HG03045 (cell line): ENCODE measurements around the gene NPVF.

ENCODE experiments used
- ATAC-seq: cut with Tn5 transposase; IDR thresholded peaks from one replicate; pipeline ENCODE4 v1.9.1; 2021; ENCODE audit warnings: mild to moderate bottlenecking, moderate library complexity; ENCODE audit not compliant: unreplicated experiment

NPVF gene

GRCh38 chr7:25235471-25235870 lies 7.2 kb upstream of the NPVF start:
- ATAC-seq, result no peak

DNA sequence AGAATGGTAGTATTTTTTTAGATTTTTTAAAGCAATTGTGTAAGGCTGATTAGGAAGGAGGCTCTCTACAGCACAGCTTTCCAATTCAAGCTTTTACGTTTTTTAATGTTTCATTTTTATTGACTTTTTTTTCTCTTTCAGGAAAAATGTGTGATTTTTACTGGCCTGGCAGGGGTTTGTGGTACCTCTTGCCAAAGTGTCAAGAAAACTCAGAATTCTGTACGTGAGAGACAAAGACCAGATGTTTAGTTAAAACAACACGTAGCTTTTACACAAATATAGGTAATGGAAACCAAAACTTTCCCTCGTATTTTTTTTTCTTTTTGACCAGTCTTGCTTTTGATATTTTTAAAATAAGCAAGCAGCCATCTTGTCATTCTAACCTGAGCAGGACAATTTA lies 6.0 kb upstream of the NPVF start:
- ATAC-seq, result no peak

DNA sequence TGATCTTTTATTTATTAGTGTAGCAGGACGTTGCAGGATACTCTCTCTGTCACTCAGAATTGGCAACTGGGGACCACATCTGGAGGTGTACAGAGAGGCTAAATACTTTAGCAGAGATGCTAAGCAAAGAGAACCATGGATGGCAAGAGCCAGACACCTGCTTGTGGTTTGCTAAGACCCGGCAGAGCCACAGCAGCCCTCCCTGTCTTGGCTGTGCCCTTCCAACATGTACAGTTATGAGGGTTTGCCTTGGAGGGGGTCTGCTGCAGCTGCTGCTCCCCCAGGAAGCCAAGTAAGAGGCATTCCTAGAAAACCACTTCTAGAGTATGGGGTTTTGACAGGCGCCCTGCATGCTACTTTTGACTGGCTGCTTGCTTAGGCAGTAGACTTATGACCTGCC lies 5.1 kb downstream of the NPVF start:
- no peak for ATAC-seq

- no peak for ATAC-seq
Observed at GRCh38 chr7:25222666-25223065, 5.6 kb downstream of the NPVF start.

DNA sequence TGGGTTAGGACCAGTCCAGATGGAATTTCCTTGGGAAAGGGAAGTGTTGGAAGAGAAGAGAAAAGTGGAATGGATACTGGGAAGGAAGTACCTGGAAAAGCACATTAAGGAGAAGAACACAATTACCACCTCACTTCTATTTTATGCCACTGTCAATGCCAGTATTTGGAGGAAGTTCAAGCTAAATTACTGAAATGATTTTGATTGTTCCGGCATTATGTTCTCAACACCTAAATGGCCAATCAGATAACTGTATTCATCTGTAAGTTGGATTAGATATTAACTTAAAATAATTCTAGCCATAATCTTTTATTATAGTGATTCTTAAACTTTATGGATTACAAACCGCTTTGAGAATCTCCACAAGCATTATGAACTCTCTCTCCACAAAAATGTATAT lies 7.3 kb downstream of the NPVF start:
- ATAC-seq, result no peak

- ATAC-seq, result no peak
Observed at GRCh38 chr7:25218191-25218590, 10.1 kb downstream of the NPVF start.

DNA sequence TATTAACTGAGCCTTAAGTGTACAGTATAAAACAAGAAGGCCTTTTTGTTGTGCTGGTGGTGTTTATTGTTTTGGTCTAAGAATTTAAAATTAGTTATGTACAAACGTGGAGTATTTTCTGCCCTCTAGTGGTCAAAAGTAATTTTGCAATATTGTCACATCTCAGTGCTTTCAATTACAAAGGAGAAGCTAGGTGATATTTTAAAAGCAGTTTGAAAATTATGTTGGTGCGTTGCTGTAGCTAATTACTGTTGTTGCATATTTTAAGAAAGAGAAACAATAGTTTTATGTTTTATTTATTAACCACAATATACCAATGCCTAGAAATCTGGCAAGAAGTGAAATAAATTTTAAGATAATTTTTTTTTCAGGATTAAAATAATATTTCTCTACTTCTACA lies 11.4 kb downstream of the NPVF start:
- no peak for ATAC-seq

- ATAC-seq, result no peak
Observed at GRCh38 chr7:25215694-25216335, 12.5 kb downstream of the NPVF start.

DNA sequence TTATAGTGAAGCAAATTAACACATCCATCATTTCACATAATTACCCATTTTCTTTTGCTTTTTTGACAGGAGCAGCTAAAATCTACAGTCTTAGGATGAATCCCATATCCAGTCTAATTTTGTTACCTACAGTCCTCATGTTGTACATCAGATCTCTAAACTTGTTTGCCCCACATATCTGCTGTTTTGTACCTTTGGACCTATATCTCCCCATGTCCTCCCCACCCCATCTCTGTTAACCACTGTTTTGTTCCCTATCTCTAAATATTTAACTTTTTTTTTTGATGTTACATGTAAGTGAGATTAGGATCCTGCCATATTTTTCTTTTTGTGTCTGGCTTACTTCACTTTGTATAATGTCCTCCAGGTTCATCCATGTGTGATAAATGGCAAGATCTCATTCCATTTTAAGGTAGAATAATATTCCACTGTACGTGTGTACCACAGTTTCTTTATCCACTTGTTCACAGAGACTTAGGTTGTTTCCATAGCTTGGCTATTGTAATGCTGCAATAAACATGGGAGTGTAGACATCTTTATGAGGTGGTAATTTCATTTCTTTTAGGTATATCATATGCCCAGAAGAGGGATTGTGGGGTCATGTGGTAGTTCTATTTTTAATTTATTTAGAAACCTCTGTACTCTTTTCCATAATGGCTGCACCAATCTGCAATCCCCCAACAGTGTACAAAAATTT lies 19.6 kb downstream of the NPVF start:
- ATAC-seq, result no peak

GRCh38 chr7:25207887-25208286 lies 20.4 kb downstream of the NPVF start:
- ATAC-seq, result no peak

DNA sequence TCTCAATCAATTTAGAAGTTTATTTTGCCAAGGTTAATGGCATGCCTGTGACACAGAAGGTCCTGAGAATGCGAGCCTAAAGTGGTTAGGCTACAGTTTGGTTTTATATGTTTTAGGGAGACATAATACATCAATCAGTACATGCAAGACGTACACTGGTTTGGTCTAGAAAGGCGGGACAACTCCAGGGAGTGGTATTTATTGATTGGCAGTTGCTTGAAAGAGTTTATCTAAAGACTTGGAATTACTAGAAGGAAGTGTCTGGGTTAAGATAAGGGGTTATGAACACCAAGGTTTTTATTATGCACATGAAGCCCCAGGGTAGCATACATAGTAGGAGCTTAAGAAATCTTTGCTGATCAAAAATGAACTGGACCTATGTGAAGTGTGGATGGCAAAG lies 21.5 kb downstream of the NPVF start:
- ATAC-seq, result no peak

- no peak for ATAC-seq
Observed at GRCh38 chr7:25196132-25196896, 32.0 kb downstream of the NPVF start.

DNA sequence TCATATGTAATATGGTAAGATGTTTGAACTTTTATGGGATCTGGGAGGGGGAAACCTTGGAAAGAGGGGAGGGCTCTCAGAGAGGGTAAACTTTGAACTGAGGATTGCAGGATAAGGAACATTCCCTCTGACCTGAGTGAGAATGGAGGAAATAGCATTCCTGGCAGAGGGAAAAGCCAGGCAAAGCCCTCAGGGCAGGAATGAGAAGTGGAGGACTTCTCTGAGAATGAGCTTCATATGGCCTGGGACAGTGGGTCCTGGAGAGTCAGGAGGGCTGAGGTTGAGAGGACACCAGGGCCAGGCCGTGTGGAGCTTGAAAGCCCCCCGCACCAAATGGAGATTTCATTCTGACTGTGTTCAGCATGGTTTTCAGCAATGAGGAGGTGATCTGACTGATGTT lies 34.2 kb downstream of the NPVF start:
- ATAC-seq, result no peak

DNA sequence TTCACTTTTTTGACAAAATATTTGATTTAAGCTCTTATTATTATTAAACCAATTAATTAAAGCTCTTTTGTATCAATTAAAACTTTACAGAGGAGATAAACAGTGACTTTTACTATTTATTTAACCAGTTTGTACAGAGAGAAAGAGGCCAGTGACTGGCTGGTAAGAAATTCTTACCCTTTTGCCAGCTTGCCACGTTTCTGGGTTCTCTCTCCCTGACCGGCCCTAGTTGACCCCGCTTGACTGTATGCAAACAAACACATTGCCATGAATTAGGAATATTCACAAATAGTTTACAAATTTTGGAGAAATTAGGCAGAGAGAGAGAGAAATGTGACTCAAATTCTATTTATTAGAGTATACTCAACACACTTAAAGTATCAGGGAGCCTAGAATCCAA lies 36.2 kb downstream of the NPVF start:
- ATAC-seq, result no peak

- no peak for ATAC-seq
Observed at GRCh38 chr7:25189197-25189596, 39.1 kb downstream of the NPVF start.

DNA sequence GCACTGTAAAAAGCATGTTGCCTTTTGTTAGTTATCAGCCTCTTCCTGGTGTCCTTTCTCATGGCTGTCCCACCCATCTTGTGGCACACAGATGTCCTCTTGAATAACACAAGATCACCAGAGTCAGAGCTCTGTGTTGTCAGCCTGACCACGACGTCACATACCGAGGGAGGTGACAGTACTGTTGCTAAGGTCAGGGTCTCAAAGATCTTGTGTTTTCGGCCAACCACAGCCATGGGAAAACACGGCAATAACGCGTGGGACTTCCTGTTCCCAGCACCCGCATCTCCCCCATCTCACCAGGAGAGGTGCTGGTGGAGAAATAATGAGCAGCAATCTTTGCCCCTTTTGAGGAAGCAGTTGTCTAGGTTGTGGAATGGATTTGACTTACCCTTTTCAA lies 40.4 kb downstream of the NPVF start:
- no peak for ATAC-seq

GRCh38 chr7:25186436-25186835 lies 41.9 kb downstream of the NPVF start:
- no peak for ATAC-seq

DNA sequence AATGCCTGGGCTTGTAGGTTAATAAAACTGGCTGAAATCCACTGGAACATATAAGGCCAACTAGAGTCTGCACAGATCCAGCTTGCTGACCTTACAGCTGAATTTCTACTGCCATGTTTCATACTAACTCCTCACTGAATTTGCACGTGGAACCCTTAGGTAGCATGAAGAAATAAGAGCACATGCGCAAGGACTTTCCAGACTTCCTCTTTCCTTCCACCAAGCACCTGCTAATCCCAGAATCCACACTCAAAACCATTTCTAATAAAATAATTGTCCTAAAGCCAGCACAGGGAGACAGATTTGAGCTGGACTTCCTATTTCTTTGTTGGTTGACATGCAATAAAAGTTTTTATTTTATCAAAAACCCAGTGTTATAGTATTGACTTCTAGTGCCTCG lies 46.8 kb downstream of the NPVF start:
- ATAC-seq, result no peak

GRCh38 chr7:25180946-25181345 lies 47.3 kb downstream of the NPVF start:
- ATAC-seq, result no peak

DNA sequence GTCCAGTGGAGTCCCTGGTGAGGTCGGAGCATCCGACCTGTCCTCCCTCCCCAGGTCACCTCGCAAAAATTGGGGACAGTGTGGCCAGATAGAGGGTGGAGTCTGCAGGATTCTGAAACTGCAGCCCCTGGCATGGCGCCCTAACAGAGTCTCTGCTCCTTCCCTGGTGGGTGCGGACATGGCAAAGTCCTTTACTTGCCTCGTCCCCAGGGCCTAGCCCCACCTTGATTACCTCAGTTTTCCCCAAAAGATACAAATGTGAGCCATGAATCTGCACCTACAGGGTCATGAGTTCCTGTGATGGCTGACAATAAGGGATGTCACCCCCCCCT lies 47.7 kb downstream of the NPVF start:
- peak; percentile 35 for ATAC-seq

DNA sequence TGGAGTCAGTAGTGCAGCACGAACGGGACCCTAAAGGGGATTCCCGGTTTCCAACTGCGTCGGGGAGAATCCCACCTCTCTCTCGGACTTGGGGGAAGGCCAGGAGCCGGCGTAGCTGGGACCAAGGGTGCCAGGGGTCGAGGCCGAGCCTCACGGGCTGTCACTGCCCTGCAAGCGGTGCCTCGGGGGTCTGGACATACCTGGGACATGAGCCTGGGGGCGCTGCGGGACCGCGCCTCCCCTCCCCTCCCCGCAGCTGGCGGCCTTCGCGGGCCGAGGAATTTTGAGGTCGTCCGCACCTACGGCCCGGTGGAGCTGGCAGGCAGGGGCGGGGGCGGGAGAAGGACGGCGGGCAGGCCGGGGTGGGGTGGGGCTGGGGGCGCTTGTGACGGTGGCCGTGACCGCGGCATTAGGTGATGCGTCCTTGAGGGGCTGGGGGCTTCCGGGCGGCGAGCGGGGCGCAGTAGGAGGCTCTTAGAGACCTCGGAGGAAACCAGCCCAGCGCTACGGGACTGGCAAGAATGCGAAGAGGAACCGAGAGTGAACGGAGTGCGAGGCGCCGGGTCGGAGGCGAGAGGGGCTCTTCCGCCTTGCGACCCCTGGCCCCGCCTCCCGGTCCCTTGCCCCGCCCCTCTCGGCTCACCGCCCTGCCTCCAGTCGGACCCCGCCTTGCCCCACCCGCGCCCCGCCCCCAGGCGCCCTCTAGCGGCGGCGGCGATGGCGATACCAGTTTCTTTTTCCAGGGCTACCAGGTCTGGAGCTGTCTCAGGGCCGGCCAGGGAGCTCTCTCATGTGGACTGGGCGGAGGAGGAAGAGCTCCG lies 48.3 kb downstream of the NPVF start:
- ATAC-seq, result peak; percentile 95
